Non-pigmented ciliary epithelial cell (primary cell): ENCODE results near the gene KCNH4.
"Not testable (repeated sequence)": the region's sequence is repeated elsewhere in the genome, so short reads cannot be mapped to it uniquely, and the experiment has no call there.

Experiments
- DNase-seq: peaks from one replicate; pipeline ENCODE4 v3.0.0-alpha.2; 2010; ENCODE audit warnings: low read depth

Gene KCNH4

DNA sequence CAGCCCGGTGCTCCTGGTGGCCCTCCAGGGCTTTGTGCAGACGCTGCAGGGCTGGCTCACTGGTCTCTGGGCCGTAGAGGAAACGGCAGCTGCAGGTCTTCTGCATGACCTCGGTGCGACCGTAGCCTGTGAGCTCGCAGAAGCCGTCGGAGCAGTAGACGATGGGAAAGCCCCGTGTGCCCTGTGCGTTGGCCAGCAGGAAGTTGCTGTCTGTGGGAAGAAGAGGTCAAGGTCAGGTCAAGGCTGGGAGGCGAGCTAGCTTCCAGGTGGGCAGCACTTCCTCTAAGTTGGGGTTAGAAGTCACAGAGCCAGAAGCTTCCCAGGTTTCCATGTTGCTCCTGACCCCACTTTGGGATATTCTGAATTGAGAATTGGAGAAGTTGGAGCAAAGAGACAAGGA, 2.1 kb downstream of the KCNH4 start:
- no peak for DNase-seq

- no peak for DNase-seq
Observed at GRCh38 chr17:42177684-42178083, 3.3 kb downstream of the KCNH4 start.

GRCh38 chr17:42174126-42174783, 6.7 kb downstream of the KCNH4 start:
- no peak for DNase-seq

GRCh38 chr17:42171831-42172230, 9.1 kb downstream of the KCNH4 start:
- no peak for DNase-seq

DNA sequence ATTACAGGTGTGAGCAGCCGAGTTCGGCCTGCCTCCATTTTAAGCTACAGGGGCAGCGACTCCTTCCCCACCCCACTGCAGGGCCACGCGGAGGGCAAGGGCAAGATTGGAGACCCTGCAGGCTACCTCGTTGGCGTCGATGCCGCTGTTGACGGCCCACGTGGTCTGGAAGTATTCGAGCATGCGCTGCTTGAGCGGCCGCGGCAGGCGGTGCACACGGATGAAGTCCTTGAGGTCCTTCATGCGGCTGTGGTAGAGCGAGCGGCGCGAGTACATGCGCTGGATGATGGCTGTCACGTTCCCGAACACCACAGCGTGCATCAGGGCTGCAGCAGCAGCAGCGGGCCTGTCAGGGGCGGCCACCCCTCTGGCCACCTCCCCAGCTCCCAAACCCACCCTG, 11.6 kb downstream of the KCNH4 start:
- no peak for DNase-seq

- DNase-seq, result no peak
Observed at GRCh38 chr17:42167807-42168206, 13.1 kb downstream of the KCNH4 start.

DNA sequence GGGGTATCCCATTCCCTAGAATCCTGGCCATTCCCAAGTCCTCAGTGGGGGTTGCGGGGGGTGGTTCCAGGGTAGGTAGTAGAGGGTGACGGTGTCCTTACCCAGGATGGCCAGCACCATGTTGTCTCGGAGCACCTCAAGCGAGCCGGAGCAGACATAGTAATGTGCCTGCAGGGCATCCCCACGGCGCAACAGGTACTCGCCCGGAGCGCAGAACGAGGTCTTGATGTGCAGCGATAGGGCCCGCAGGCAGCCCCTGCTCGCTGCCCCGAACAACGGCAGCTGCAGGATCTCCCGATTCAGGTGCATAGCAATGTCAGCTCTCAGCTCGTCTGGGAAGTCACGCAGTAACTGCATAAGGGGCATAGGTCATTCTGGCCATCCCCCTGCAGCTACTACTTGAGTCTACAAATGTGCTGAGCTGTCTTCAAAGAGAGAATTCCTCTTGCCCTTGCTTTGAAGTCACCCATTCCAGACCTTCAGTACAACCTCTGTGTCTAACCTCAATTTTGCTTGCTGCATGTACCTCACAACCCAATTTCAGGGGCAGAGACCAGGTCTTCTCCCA, 14.7 kb downstream of the KCNH4 start:
- no peak for DNase-seq

DNA sequence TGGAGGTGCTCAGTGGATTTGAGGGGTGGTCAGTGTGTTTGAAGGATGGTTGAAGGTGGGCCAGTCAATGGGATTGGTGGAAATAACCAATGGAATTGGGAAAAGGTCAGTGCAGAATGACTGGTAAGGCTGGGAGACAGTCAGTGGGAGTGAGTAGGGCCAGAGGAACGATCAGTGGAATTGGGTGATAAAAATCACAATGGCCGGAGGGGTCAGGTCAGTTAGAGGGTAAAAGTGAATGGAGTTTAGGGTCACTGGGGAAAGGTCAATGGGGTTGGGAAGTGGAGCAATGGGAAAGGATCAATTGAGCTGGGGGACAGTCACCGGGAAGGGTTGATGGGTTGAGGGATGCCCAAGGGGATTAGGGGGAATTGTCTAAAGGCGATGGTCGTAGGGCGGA, 15.2 kb downstream of the KCNH4 start:
- no peak for DNase-seq

- no peak for DNase-seq
Observed at GRCh38 chr17:42163696-42164407, 17.1 kb downstream of the KCNH4 start.

GRCh38 chr17:42163113-42163512, 17.8 kb downstream of the KCNH4 start:
- no peak for DNase-seq

DNA sequence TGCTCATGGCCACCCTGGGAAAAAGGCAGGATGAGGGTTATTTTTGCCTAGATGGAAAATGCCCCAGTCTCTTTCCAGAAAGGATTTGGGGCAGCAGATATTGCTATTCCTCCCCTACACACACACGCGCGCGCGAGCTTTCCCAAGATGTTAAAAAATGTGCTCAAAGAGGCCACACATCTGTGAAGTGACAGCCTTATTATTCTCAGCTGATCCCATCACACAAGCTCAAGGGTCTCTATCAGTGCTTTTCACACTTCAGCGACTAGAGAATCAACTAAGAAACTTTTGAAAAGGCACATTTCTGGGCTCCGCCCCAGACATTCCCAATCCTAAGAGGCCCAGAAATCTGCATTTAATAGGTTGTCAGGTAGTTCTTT, 20.4 kb downstream of the KCNH4 start:
- DNase-seq, result no peak

DNA sequence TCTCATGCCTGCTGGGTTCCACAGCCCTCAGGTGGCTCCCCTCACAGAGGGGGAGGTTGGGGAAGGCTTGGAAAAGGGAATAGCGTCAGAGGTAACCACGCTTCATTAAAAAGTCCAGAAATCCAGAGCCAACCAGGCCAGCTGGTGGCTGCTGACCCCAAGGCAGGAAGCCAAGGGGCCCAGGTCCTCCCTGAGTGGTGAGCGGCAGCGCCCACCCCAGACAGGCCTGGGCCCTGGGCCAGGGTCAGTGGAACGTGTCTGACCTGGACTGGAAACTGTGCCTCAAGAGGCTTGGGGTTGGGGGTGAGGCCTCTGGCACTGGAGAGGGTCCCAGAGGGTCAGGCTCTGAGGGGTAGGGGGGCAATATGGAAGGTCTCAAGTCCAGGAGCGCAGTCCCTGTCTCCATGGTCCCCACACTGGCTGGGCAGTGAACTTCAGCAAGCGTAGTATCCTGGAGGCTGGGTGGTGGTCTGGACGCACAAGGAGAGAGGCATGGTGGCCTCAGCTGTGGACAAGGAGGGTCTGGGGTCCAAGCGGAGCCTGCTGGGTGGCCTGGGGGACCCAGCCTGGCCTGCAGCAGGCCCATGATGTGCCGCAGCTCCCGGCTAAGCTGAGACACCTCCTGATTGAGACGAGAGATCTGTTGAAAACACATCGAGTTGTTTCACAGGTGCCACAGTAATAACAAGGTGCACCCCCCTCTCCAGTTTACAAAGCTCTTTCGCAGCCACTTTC, 21.0 kb downstream of the KCNH4 start:
- no peak for DNase-seq

- DNase-seq, result no peak
Observed at GRCh38 chr17:42155614-42156045, 25.3 kb downstream of the KCNH4 start.

DNA sequence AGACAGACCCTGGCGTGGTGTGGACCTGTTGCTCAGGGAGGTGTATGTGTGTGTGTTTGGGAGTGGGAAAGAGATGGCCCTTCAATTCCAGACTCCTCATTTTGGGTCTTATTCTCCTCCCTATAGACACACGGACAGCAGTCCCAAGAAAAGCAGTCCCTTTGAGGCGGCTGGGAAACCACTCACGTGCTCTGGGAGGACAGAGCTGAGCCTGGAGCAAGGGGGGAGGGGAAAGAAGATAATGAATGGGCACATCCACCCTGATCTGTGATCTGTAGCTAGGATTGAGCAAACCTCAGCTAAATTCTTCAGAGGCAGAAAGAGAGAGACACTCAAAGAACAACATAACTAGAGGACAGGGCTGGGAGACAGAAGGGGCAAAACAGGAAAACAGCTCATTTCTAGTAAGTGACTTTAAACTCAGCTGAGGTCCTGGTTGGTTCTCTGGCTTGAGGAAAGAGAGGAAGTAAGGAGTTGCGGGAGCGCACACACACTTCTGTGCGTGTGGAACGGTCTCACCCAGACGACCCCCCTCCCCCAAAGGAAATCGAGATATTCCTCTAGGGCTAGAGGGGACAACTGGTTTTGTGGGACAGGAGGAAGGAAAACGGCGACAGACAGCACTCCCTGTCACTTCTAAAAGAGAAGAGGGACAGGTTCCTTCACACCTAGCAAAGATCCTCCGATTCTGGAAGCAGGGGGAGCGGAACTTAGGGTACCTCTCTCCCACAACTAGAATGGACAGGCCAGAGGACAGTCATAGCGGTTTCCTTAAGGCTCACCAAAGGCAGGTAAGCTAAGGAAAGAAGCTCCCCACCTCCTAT, 26.8 kb downstream of the KCNH4 start:
- no peak for DNase-seq

GRCh38 chr17:42146911-42147607, 33.9 kb downstream of the KCNH4 start:
- no peak for DNase-seq

GRCh38 chr17:42143138-42143537, 37.8 kb downstream of the KCNH4 start:
- DNase-seq, result not testable (repeated sequence)

GRCh38 chr17:42142371-42142896, 38.5 kb downstream of the KCNH4 start:
- peak; percentile 55 for DNase-seq

GRCh38 chr17:42141382-42141781, 39.6 kb downstream of the KCNH4 start:
- DNase-seq, result no peak

- DNase-seq, result not testable (repeated sequence)
Observed at GRCh38 chr17:42140690-42141089, 40.3 kb downstream of the KCNH4 start.

- no peak for DNase-seq
Observed at GRCh38 chr17:42138749-42139492, 42.0 kb downstream of the KCNH4 start.
